Measurements from ENCODE around the gene PREX1.

PREX1 gene

GRCh38 chr20:48684501-48685041 lies 143.2 kb downstream of the PREX1 start:
- no peak for DNase-seq
- in situ Hi-C loops (cut with HindIII; ENCODE audit: low pct_ligation_motif_present, low pct_unique_long_range_greater_than_20kb, low sequenced_read_pairs), result no loop called here

- in situ Hi-C loops (cut with HindIII; ENCODE audit: low pct_ligation_motif_present, low pct_unique_long_range_greater_than_20kb, low sequenced_read_pairs), result no loop called here
- DNase-seq, result no peak
These were observed 144.2 kb downstream of the PREX1 start for GRCh38 chr20:48683467-48684175.

GRCh38 chr20:48682529-48683363 lies 145.1 kb downstream of the PREX1 start:
- in situ Hi-C loops (cut with HindIII; ENCODE audit: low pct_ligation_motif_present, low pct_unique_long_range_greater_than_20kb, low sequenced_read_pairs), result no loop called here
- DNase-seq, result no peak

GRCh38 chr20:48681873-48682426 lies 145.8 kb downstream of the PREX1 start:
- no peak for DNase-seq
- in situ Hi-C loops (cut with HindIII; ENCODE audit: low pct_ligation_motif_present, low pct_unique_long_range_greater_than_20kb, low sequenced_read_pairs), result no loop called here

GRCh38 chr20:48681201-48681872 lies 146.5 kb downstream of the PREX1 start:
- in situ Hi-C loops (cut with HindIII; ENCODE audit: low pct_ligation_motif_present, low pct_unique_long_range_greater_than_20kb, low sequenced_read_pairs), result no loop called here
- no peak for DNase-seq

GRCh38 chr20:48680650-48681049 lies 147.1 kb downstream of the PREX1 start:
- no peak for DNase-seq
- in situ Hi-C loops (cut with HindIII; ENCODE audit: low pct_ligation_motif_present, low pct_unique_long_range_greater_than_20kb, low sequenced_read_pairs), result no loop called here

- in situ Hi-C loops (cut with HindIII; ENCODE audit: low pct_ligation_motif_present, low pct_unique_long_range_greater_than_20kb, low sequenced_read_pairs), result no loop called here
- DNase-seq, result no peak
These were observed 148.2 kb downstream of the PREX1 start for GRCh38 chr20:48679599-48679998.

- in situ Hi-C loops (cut with HindIII; ENCODE audit: low pct_ligation_motif_present, low pct_unique_long_range_greater_than_20kb, low sequenced_read_pairs), result no loop called here
- no peak for DNase-seq
These were observed 148.8 kb downstream of the PREX1 start for GRCh38 chr20:48679011-48679410.

- in situ Hi-C loops (cut with HindIII; ENCODE audit: low pct_ligation_motif_present, low pct_unique_long_range_greater_than_20kb, low sequenced_read_pairs), result no loop called here
- DNase-seq, result no peak
These were observed 149.4 kb downstream of the PREX1 start for GRCh38 chr20:48678421-48678820.

GRCh38 chr20:48676795-48677460 lies 150.9 kb downstream of the PREX1 start:
- no peak for DNase-seq
- in situ Hi-C loops (cut with HindIII; ENCODE audit: low pct_ligation_motif_present, low pct_unique_long_range_greater_than_20kb, low sequenced_read_pairs), result no loop called here

GRCh38 chr20:48676125-48676524 lies 151.7 kb downstream of the PREX1 start:
- in situ Hi-C loops (cut with HindIII; ENCODE audit: low pct_ligation_motif_present, low pct_unique_long_range_greater_than_20kb, low sequenced_read_pairs), result no loop called here

GRCh38 chr20:48674461-48674860 lies 153.3 kb downstream of the PREX1 start:
- in situ Hi-C loops (cut with HindIII; ENCODE audit: low pct_ligation_motif_present, low pct_unique_long_range_greater_than_20kb, low sequenced_read_pairs), result no loop called here
- no peak for DNase-seq

More at GRCh38 chr20:48676125-48676524, 151.7 kb downstream of the PREX1 start:
- no peak for DNase-seq

GRCh38 chr20:48673507-48673906 lies 154.3 kb downstream of the PREX1 start:
- in situ Hi-C loops (cut with HindIII; ENCODE audit: low pct_ligation_motif_present, low pct_unique_long_range_greater_than_20kb, low sequenced_read_pairs), result no loop called here
- no peak for DNase-seq

GRCh38 chr20:48672324-48672723 lies 155.5 kb downstream of the PREX1 start:
- no peak for DNase-seq
- in situ Hi-C loops (cut with HindIII; ENCODE audit: low pct_ligation_motif_present, low pct_unique_long_range_greater_than_20kb, low sequenced_read_pairs), result no loop called here

GRCh38 chr20:48671141-48671540 lies 156.7 kb downstream of the PREX1 start:
- in situ Hi-C loops (cut with HindIII; ENCODE audit: low pct_ligation_motif_present, low pct_unique_long_range_greater_than_20kb, low sequenced_read_pairs), result no loop called here
- no peak for DNase-seq

GRCh38 chr20:48669946-48670605 lies 157.7 kb downstream of the PREX1 start:
- in situ Hi-C loops (cut with HindIII; ENCODE audit: low pct_ligation_motif_present, low pct_unique_long_range_greater_than_20kb, low sequenced_read_pairs), result no loop called here
- DNase-seq, result no peak

- in situ Hi-C loops (cut with HindIII; ENCODE audit: low pct_ligation_motif_present, low pct_unique_long_range_greater_than_20kb, low sequenced_read_pairs), result no loop called here
- DNase-seq, result no peak
These were observed 159.3 kb downstream of the PREX1 start for GRCh38 chr20:48668451-48668946.

Measured in ACHN (cell line).